ENCODE results near the gene LY6G6C. TPM values are rescaled to one million over a fixed set of nuclear protein-coding genes. Genes with fewer than 3 reads are reported as not detected.
A peak's percentile ranks its signal among the peaks of the same experiment; 100 is the strongest.

LY6G6C gene
- total RNA-seq, 1 experiment from 2014 or later = not detected

- Histone ChIP-seq H3K4me3 (ENCODE audit: low read length) (peak overlapping the region; percentile 57), H3K9me2 (replicated peaks; ENCODE audit: insufficient read depth, low read length) (no peaks in the 10 kb centered on the region), H3K79me2 (ENCODE audit: low read length) (peaks cover 47% of the 10 kb centered on the region), H3K27ac (ENCODE audit: low read length) (peak overlapping the region; percentile 90), H3K4me2 (ENCODE audit: low read depth, low read length, poor library complexity, severe bottlenecking) (peak overlapping the region; percentile 75), H3K36me3 (ENCODE audit: insufficient read depth, low read length) (peaks cover 12% of the 10 kb centered on the region), H3K9me3 (ENCODE audit: low read length) (no peaks in the 10 kb centered on the region), H3K4me1 (ENCODE audit: low read length) (peaks cover 67% of the 10 kb centered on the region), H3K9ac (ENCODE audit: low read length) (peak overlapping the region; percentile 71), H4K20me1 (ENCODE audit: insufficient read depth, low read depth, low read length) (no peaks in the 10 kb centered on the region), H3K27me3 (ENCODE audit: low read length) (no peaks in the 10 kb centered on the region), H2AFZ (ENCODE audit: low read length) (peak overlapping the region; percentile 19; the same call in 1 of the 2 replicates)
- DNase-seq = peak; percentile 86
Measured at GRCh38 chr6:31737991-31738979, 16.7 kb upstream of the LY6G6C start.

- Histone ChIP-seq H2AFZ (ENCODE audit: low read length) (peak overlapping the region; percentile 19; the same call in 1 of the 2 replicates), H3K4me1 (ENCODE audit: low read length) (peaks cover 67% of the 10 kb centered on the region), H3K36me3 (ENCODE audit: insufficient read depth, low read length) (peaks cover 16% of the 10 kb centered on the region), H3K79me2 (ENCODE audit: low read length) (peaks cover 47% of the 10 kb centered on the region), H3K9ac (ENCODE audit: low read length) (peak overlapping the region; percentile 97), H3K4me3 (ENCODE audit: low read length) (peak overlapping the region; percentile 57; the same call in 1 of the 2 replicates), H4K20me1 (ENCODE audit: insufficient read depth, low read depth, low read length) (no peaks in the 10 kb centered on the region), H3K4me2 (ENCODE audit: low read depth, low read length, poor library complexity, severe bottlenecking) (peak overlapping the region; percentile 89), H3K9me2 (replicated peaks; ENCODE audit: insufficient read depth, low read length) (no peaks in the 10 kb centered on the region), H3K27me3 (ENCODE audit: low read length) (no peaks in the 10 kb centered on the region), H3K9me3 (ENCODE audit: low read length) (no peaks in the 10 kb centered on the region), H3K27ac (ENCODE audit: low read length) (peak overlapping the region; percentile 90)
- no peak for DNase-seq
Measured at GRCh38 chr6:31737315-31737990, 15.9 kb upstream of the LY6G6C start.

- peak overlapping the region; percentile 95 for H3K4me3 ChIP-seq (ENCODE audit: low read length)
- no peaks in the 10 kb centered on the region for H3K9me3 ChIP-seq (ENCODE audit: low read length)
- H3K27me3 ChIP-seq (ENCODE audit: low read length) = no peaks in the 10 kb centered on the region
- no peaks in the 10 kb centered on the region for H3K9me2 ChIP-seq (replicated peaks; ENCODE audit: insufficient read depth, low read length)
- peak overlapping the region; percentile 90 for H3K27ac ChIP-seq (ENCODE audit: low read length)
- peaks cover 47% of the 10 kb centered on the region for H3K79me2 ChIP-seq (ENCODE audit: low read length)
- H3K4me1 ChIP-seq (ENCODE audit: low read length) = peaks cover 63% of the 10 kb centered on the region
- H3K36me3 ChIP-seq (ENCODE audit: insufficient read depth, low read length) = peaks cover 18% of the 10 kb centered on the region
- H4K20me1 ChIP-seq (ENCODE audit: insufficient read depth, low read depth, low read length) = no peaks in the 10 kb centered on the region
- peak; percentile 50 for DNase-seq
- H2AFZ ChIP-seq (ENCODE audit: low read length) = no peak overlapping the region; the same call in 1 of the 2 replicates
- H3K9ac ChIP-seq (ENCODE audit: low read length) = peak overlapping the region; percentile 97
- peak overlapping the region; percentile 89 for H3K4me2 ChIP-seq (ENCODE audit: low read depth, low read length, poor library complexity, severe bottlenecking)
Measured at GRCh38 chr6:31736768-31737314, 15.3 kb upstream of the LY6G6C start.

- Histone ChIP-seq H2AFZ (ENCODE audit: low read length) (peak within 1 kb of the TSS; percentile 23; the same call in 1 of the 2 replicates), H3K79me2 (ENCODE audit: low read length) (peaks cover 44% of the 10 kb centered on the region)
Measured at GRCh38 chr6:31736021-31736767, 14.6 kb upstream of the LY6G6C start, which contains the start of gene CLIC1. CLIC1 (minus strand) TSS chr6:31736530; CDS start chr6:31736300, 230 bp downstream.

GRCh38 chr6:31734821-31735406 lies 13.4 kb upstream of the LY6G6C start:
- H3K9me3 ChIP-seq (ENCODE audit: low read length) = no peaks in the 10 kb centered on the region
- peak; percentile 73 for DNase-seq
- peaks cover 35% of the 10 kb centered on the region for H3K79me2 ChIP-seq (ENCODE audit: low read length)
- peak overlapping the region; percentile 95 for H3K4me3 ChIP-seq (ENCODE audit: low read length)
- H3K4me1 ChIP-seq (ENCODE audit: low read length) = peaks cover 47% of the 10 kb centered on the region
- H4K20me1 ChIP-seq (ENCODE audit: insufficient read depth, low read depth, low read length) = no peaks in the 10 kb centered on the region
- peak overlapping the region; percentile 97 for H3K9ac ChIP-seq (ENCODE audit: low read length)
- H3K36me3 ChIP-seq (ENCODE audit: insufficient read depth, low read length) = peaks cover 26% of the 10 kb centered on the region
- H3K27ac ChIP-seq (ENCODE audit: low read length) = peak overlapping the region; percentile 90
- H3K9me2 ChIP-seq (replicated peaks; ENCODE audit: insufficient read depth, low read length) = no peaks in the 10 kb centered on the region
- no peak overlapping the region for H2AFZ ChIP-seq (ENCODE audit: low read length)
- no peaks in the 10 kb centered on the region for H3K27me3 ChIP-seq (ENCODE audit: low read length)
- H3K4me2 ChIP-seq (ENCODE audit: low read depth, low read length, poor library complexity, severe bottlenecking) = peak overlapping the region; percentile 89

More at GRCh38 chr6:31736021-31736767, 14.6 kb upstream of the LY6G6C start, which contains the start of gene CLIC1:
- H3K9me3 ChIP-seq (ENCODE audit: low read length) = no peaks in the 10 kb centered on the region
- H3K4me2 ChIP-seq (ENCODE audit: low read depth, low read length, poor library complexity, severe bottlenecking) = peak within 1 kb of the TSS; percentile 89
- peak within 1 kb of the TSS; percentile 97 for H3K9ac ChIP-seq (ENCODE audit: low read length)
- no peaks in the 10 kb centered on the region for H4K20me1 ChIP-seq (ENCODE audit: insufficient read depth, low read depth, low read length)
- no peaks in the 10 kb centered on the region for H3K9me2 ChIP-seq (replicated peaks; ENCODE audit: insufficient read depth, low read length)
- H3K36me3 ChIP-seq (ENCODE audit: insufficient read depth, low read length) = peaks cover 22% of the 10 kb centered on the region
- DNase-seq = peak; percentile 95
- peak within 1 kb of the TSS; percentile 95 for H3K4me3 ChIP-seq (ENCODE audit: low read length)
- H3K27ac ChIP-seq (ENCODE audit: low read length) = peak within 1 kb of the TSS; percentile 90
- H3K27me3 ChIP-seq (ENCODE audit: low read length) = no peaks in the 10 kb centered on the region
- peaks cover 57% of the 10 kb centered on the region for H3K4me1 ChIP-seq (ENCODE audit: low read length)

GRCh38 chr6:31734247-31734820 lies 12.8 kb upstream of the LY6G6C start:
- H2AFZ ChIP-seq (ENCODE audit: low read length) = no peak overlapping the region
- H3K79me2 ChIP-seq (ENCODE audit: low read length) = peaks cover 35% of the 10 kb centered on the region
- H3K4me1 ChIP-seq (ENCODE audit: low read length) = peaks cover 51% of the 10 kb centered on the region
- peak overlapping the region; percentile 97 for H3K9ac ChIP-seq (ENCODE audit: low read length)
- no peaks in the 10 kb centered on the region for H4K20me1 ChIP-seq (ENCODE audit: insufficient read depth, low read depth, low read length)
- H3K4me2 ChIP-seq (ENCODE audit: low read depth, low read length, poor library complexity, severe bottlenecking) = peak overlapping the region; percentile 89
- H3K9me2 ChIP-seq (replicated peaks; ENCODE audit: insufficient read depth, low read length) = no peaks in the 10 kb centered on the region
- no peaks in the 10 kb centered on the region for H3K9me3 ChIP-seq (ENCODE audit: low read length)
- H3K36me3 ChIP-seq (ENCODE audit: insufficient read depth, low read length) = peaks cover 26% of the 10 kb centered on the region
- peak overlapping the region; percentile 90 for H3K27ac ChIP-seq (ENCODE audit: low read length)
- peak overlapping the region; percentile 95 for H3K4me3 ChIP-seq (ENCODE audit: low read length)
- DNase-seq = no peak
- no peaks in the 10 kb centered on the region for H3K27me3 ChIP-seq (ENCODE audit: low read length)

GRCh38 chr6:31733734-31734133 lies 12.2 kb upstream of the LY6G6C start:
- H3K27me3 ChIP-seq (ENCODE audit: low read length) = no peaks in the 10 kb centered on the region
- H3K36me3 ChIP-seq (ENCODE audit: insufficient read depth, low read length) = peaks cover 26% of the 10 kb centered on the region
- H3K79me2 ChIP-seq (ENCODE audit: low read length) = peaks cover 35% of the 10 kb centered on the region
- no peak overlapping the region for H3K4me2 ChIP-seq (ENCODE audit: low read depth, low read length, poor library complexity, severe bottlenecking)
- H3K4me3 ChIP-seq (ENCODE audit: low read length) = peak overlapping the region; percentile 95; the same call in 1 of the 2 replicates
- no peaks in the 10 kb centered on the region for H3K9me3 ChIP-seq (ENCODE audit: low read length)
- H2AFZ ChIP-seq (ENCODE audit: low read length) = no peak overlapping the region
- H3K4me1 ChIP-seq (ENCODE audit: low read length) = peaks cover 51% of the 10 kb centered on the region
- peak overlapping the region; percentile 90 for H3K27ac ChIP-seq (ENCODE audit: low read length)
- no peak for DNase-seq
- peak overlapping the region; percentile 97; the same call in 1 of the 2 replicates for H3K9ac ChIP-seq (ENCODE audit: low read length)
- no peaks in the 10 kb centered on the region for H4K20me1 ChIP-seq (ENCODE audit: insufficient read depth, low read depth, low read length)
- H3K9me2 ChIP-seq (replicated peaks; ENCODE audit: insufficient read depth, low read length) = no peaks in the 10 kb centered on the region

All from Karpas-422 (cell line).